Activated naive CD8-positive, alpha-beta T cell treated with anti-CD3 and anti-CD28 coated beads for 36 hours (primary cell): Measurements from ENCODE around the gene RIN2. TPM values are rescaled to one million over a fixed set of nuclear protein-coding genes. Genes with fewer than 3 reads are reported as not detected.

Experiments
- DNase-seq: peaks from one replicate; pipeline ENCODE4 v3.0.0; 2021
- H3K27ac Mint-ChIP-seq: one replicate; pipeline ENCODE4 v1.8.0; 2022; ENCODE audit warnings: mild to moderate bottlenecking, moderate library complexity, mixed read lengths
- H3K27me3 Mint-ChIP-seq: one replicate; pipeline ENCODE4 v1.8.0; 2022; ENCODE audit warnings: mild to moderate bottlenecking, mixed read lengths
- H3K36me3 Mint-ChIP-seq: one replicate; pipeline ENCODE4 v1.8.0; 2021; ENCODE audit warnings: mild to moderate bottlenecking, mixed read lengths
- H3K4me1 Mint-ChIP-seq: one replicate; pipeline ENCODE4 v1.8.0; 2021; ENCODE audit warnings: mixed read lengths
- H3K4me3 Mint-ChIP-seq: one replicate; pipeline ENCODE4 v1.8.0; 2022; ENCODE audit warnings: mild to moderate bottlenecking, moderate library complexity, mixed read lengths
- H3K9me3 Mint-ChIP-seq: one replicate; pipeline ENCODE4 v1.8.0; 2022; ENCODE audit warnings: mixed read lengths
- total RNA-seq, 2 experiments: library from RNA; stranded (reverse); gene quantifications; one replicate each; pipeline ENCODE4 v1.2.3, GENCODE V29; 2021

RIN2 gene
- total RNA-seq, 2 experiments from 2014 or later = not detected

GRCh38 chr20:19767070-19767469 is 9.0 kb downstream of the RIN2 start:
- H3K27me3 Mint-ChIP-seq = peaks cover 11% of the 10 kb centered on the region

GRCh38 chr20:19768325-19768842 is 10.3 kb downstream of the RIN2 start:
- Mint-ChIP-seq H3K36me3 (no peaks in the 10 kb centered on the region), H3K4me1 (no peaks in the 10 kb centered on the region), H3K9me3 (no peaks in the 10 kb centered on the region), H3K27ac (no peak overlapping the region), H3K27me3 (peaks cover 11% of the 10 kb centered on the region), H3K4me3 (no peak overlapping the region)
- no peak for DNase-seq

More at GRCh38 chr20:19767070-19767469, 9.0 kb downstream of the RIN2 start:
- no peak for DNase-seq
- H3K9me3 Mint-ChIP-seq = no peaks in the 10 kb centered on the region
- H3K4me3 Mint-ChIP-seq = no peak overlapping the region
- no peaks in the 10 kb centered on the region for H3K36me3 Mint-ChIP-seq
- no peak overlapping the region for H3K27ac Mint-ChIP-seq
- no peaks in the 10 kb centered on the region for H3K4me1 Mint-ChIP-seq

DNA sequence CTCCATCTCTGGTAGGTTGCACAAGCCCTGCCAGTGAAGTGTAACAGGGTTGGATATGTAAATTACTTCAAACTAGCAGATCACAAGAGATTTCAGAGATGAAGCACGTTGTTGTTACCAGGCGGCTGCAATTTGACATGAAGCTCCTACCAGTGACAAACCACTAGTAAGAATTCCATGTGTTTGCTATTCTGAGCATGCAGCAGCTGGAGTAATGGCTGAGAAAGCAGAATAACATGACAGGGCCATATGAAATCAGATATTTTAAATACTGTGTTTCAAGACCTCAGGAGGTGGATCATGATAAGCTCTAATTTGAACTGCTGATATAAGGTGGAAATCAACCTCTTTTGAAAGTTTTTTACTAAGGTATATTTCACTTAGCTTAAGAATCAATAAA is 11.4 kb downstream of the RIN2 start:
- DNase-seq = no peak
- no peaks in the 10 kb centered on the region for H3K36me3 Mint-ChIP-seq
- no peak overlapping the region for H3K27ac Mint-ChIP-seq
- H3K4me3 Mint-ChIP-seq = no peak overlapping the region
- H3K9me3 Mint-ChIP-seq = no peaks in the 10 kb centered on the region
- no peaks in the 10 kb centered on the region for H3K4me1 Mint-ChIP-seq
- H3K27me3 Mint-ChIP-seq = peaks cover 11% of the 10 kb centered on the region

- DNase-seq = no peak
- Mint-ChIP-seq H3K9me3 (no peaks in the 10 kb centered on the region), H3K4me1 (no peaks in the 10 kb centered on the region), H3K27ac (no peak overlapping the region), H3K4me3 (no peak overlapping the region), H3K27me3 (peaks cover 11% of the 10 kb centered on the region), H3K36me3 (no peaks in the 10 kb centered on the region)
These were observed 12.3 kb downstream of the RIN2 start for GRCh38 chr20:19770375-19770774.

GRCh38 chr20:19771031-19771430 is 13.0 kb downstream of the RIN2 start:
- peaks cover 11% of the 10 kb centered on the region for H3K27me3 Mint-ChIP-seq
- no peak overlapping the region for H3K4me3 Mint-ChIP-seq
- DNase-seq = no peak
- no peaks in the 10 kb centered on the region for H3K4me1 Mint-ChIP-seq
- H3K9me3 Mint-ChIP-seq = no peaks in the 10 kb centered on the region
- no peaks in the 10 kb centered on the region for H3K36me3 Mint-ChIP-seq
- no peak overlapping the region for H3K27ac Mint-ChIP-seq

DNA sequence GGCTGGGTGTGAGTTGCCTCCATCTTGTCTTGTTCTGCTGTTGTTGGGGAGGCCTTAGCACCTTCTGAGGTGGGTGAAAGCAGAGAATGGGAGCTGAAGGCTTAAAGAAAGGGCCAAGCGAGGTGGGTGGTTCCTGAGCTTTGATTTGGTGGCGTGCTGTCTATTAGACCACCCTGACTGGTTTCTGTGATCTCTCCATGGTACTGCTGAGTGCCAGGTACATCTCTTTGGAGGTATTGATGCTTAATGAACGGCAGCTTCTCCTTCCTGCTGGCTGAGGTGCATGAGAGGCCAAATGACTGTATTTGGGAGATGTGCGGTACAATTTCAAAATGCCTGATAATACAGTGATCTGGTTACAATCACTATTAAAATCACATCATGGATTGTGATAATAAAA is 15.4 kb downstream of the RIN2 start:
- H3K27ac Mint-ChIP-seq = peak overlapping the region; percentile 13
- no peaks in the 10 kb centered on the region for H3K9me3 Mint-ChIP-seq
- H3K27me3 Mint-ChIP-seq = no peaks in the 10 kb centered on the region
- no peak for DNase-seq
- no peaks in the 10 kb centered on the region for H3K4me1 Mint-ChIP-seq
- H3K4me3 Mint-ChIP-seq = no peak overlapping the region
- H3K36me3 Mint-ChIP-seq = no peaks in the 10 kb centered on the region

GRCh38 chr20:19774135-19774933 is 16.3 kb downstream of the RIN2 start:
- Mint-ChIP-seq H3K27me3 (no peaks in the 10 kb centered on the region), H3K27ac (no peak overlapping the region), H3K4me1 (no peaks in the 10 kb centered on the region), H3K36me3 (no peaks in the 10 kb centered on the region), H3K4me3 (no peak overlapping the region), H3K9me3 (no peaks in the 10 kb centered on the region)
- DNase-seq = no peak

- H3K27me3 Mint-ChIP-seq = no peaks in the 10 kb centered on the region
- H3K36me3 Mint-ChIP-seq = no peaks in the 10 kb centered on the region
- no peak overlapping the region for H3K27ac Mint-ChIP-seq
These were observed 17.5 kb downstream of the RIN2 start for GRCh38 chr20:19775353-19776253.

GRCh38 chr20:19777315-19777714 is 19.3 kb downstream of the RIN2 start:
- H3K4me3 Mint-ChIP-seq = no peak overlapping the region
- H3K27me3 Mint-ChIP-seq = no peaks in the 10 kb centered on the region
- DNase-seq = no peak
- H3K9me3 Mint-ChIP-seq = no peaks in the 10 kb centered on the region
- H3K36me3 Mint-ChIP-seq = no peaks in the 10 kb centered on the region
- no peak overlapping the region for H3K27ac Mint-ChIP-seq
- no peaks in the 10 kb centered on the region for H3K4me1 Mint-ChIP-seq

More at GRCh38 chr20:19775353-19776253, 17.5 kb downstream of the RIN2 start:
- Mint-ChIP-seq H3K4me1 (no peaks in the 10 kb centered on the region), H3K9me3 (no peaks in the 10 kb centered on the region), H3K4me3 (no peak overlapping the region)
- DNase-seq = no peak

DNA sequence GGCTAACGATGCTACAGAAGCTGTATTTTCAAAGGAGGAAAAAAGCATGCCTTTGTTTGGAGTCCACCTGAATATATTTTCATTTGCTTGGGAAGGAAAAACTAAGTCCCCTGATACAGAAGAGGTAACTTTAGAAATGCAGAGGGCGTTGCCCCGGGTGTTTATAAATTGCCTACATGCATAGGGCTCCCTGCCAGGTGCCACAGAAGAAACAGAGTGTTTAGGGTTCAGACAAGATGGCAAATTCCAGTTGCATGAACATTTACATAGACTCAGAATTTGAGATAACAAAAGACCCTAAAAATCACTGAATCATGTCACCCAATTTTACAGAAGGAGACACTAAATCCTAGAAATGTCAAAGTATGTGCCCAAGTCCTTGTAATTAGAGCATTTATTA is 19.9 kb downstream of the RIN2 start:
- H3K27me3 Mint-ChIP-seq = no peaks in the 10 kb centered on the region

DNA sequence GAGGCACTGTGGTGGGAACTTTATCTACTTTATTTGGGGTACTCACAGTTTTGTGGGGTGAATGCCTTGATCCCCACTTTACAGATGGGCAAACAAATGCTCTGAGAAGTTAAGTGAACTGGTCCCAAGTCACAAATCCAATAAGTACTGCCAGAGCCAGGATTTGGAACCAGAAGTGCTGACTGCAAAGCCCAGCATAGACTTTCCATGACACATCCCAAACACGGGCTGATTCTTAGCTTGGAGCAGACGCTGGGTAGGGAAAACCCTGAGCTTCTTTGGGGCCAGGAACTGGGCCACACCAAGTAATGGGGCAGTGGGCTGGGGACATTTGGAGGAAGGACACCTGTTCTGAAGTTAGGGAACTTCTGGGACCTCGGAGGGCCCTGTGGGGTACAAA is 20.3 kb downstream of the RIN2 start:
- H3K4me3 Mint-ChIP-seq = no peak overlapping the region
- no peaks in the 10 kb centered on the region for H3K4me1 Mint-ChIP-seq
- H3K27me3 Mint-ChIP-seq = peaks cover 4% of the 10 kb centered on the region
- no peaks in the 10 kb centered on the region for H3K36me3 Mint-ChIP-seq
- H3K9me3 Mint-ChIP-seq = no peaks in the 10 kb centered on the region
- no peak for DNase-seq
- no peak overlapping the region for H3K27ac Mint-ChIP-seq

More for the DNA sequence above, 19.9 kb downstream of the RIN2 start:
- no peak for DNase-seq
- Mint-ChIP-seq H3K9me3 (no peaks in the 10 kb centered on the region), H3K4me1 (no peaks in the 10 kb centered on the region), H3K36me3 (no peaks in the 10 kb centered on the region), H3K4me3 (no peak overlapping the region), H3K27ac (no peak overlapping the region)

GRCh38 chr20:19779634-19780033 is 21.6 kb downstream of the RIN2 start:
- Mint-ChIP-seq H3K4me1 (peaks cover 3% of the 10 kb centered on the region), H3K27ac (no peak overlapping the region), H3K9me3 (no peaks in the 10 kb centered on the region), H3K27me3 (peaks cover 12% of the 10 kb centered on the region), H3K36me3 (no peaks in the 10 kb centered on the region), H3K4me3 (no peak overlapping the region)
- no peak for DNase-seq

- DNase-seq = no peak
- no peaks in the 10 kb centered on the region for H3K36me3 Mint-ChIP-seq
- peaks cover 4% of the 10 kb centered on the region for H3K4me1 Mint-ChIP-seq
- no peak overlapping the region for H3K27ac Mint-ChIP-seq
- peaks cover 17% of the 10 kb centered on the region for H3K27me3 Mint-ChIP-seq
- H3K4me3 Mint-ChIP-seq = no peak overlapping the region
- H3K9me3 Mint-ChIP-seq = no peaks in the 10 kb centered on the region
These were observed 22.2 kb downstream of the RIN2 start for GRCh38 chr20:19780261-19780660.

DNA sequence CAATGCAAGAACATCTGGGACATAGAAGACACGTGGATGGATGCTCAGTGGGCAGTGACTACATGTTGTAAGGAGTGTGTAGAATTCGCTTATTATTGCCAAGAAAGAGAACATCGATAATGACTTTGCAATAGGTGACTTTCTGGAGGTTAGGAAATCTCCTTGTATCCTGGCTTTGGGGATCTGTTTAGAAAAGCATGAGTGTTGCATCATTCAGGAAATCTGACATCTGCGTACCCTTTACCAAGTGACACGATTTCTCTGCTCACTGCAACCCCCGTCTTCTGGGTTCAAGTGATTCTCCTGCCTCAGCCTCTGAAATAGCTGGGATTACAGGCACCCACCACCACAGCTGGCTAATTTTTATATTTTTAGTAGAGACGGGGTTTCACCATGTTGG is 23.2 kb downstream of the RIN2 start:
- no peak overlapping the region for H3K4me3 Mint-ChIP-seq
- no peaks in the 10 kb centered on the region for H3K36me3 Mint-ChIP-seq
- no peak for DNase-seq
- no peak overlapping the region for H3K27ac Mint-ChIP-seq
- no peaks in the 10 kb centered on the region for H3K9me3 Mint-ChIP-seq
- H3K4me1 Mint-ChIP-seq = peaks cover 4% of the 10 kb centered on the region
- H3K27me3 Mint-ChIP-seq = peaks cover 17% of the 10 kb centered on the region

DNA sequence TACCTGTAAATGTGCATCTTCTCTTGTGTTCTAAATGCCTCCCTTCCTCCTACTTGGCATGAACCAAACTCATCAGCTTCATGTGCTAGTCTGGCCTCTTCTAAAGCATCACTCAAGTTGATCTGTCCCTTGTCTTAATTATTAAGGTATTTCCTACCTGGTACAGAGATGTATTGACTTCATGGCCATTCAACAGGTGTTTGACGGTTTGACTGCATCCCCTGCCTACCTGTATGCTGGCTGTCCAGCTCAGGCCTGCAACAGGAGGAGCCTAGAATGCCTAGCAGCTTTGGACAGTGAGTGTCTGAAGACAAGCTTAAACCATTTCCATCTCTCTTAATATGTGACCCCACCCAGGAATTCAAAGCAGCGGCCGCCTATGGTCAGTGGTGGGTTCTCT is 24.6 kb downstream of the RIN2 start:
- H3K36me3 Mint-ChIP-seq = no peaks in the 10 kb centered on the region
- no peak overlapping the region for H3K4me3 Mint-ChIP-seq
- H3K4me1 Mint-ChIP-seq = peaks cover 4% of the 10 kb centered on the region
- H3K9me3 Mint-ChIP-seq = no peaks in the 10 kb centered on the region
- DNase-seq = no peak
- peaks cover 21% of the 10 kb centered on the region for H3K27me3 Mint-ChIP-seq
- no peak overlapping the region for H3K27ac Mint-ChIP-seq
